ENCODE data around the gene INTS6.

The INTS6 gene

DNA sequence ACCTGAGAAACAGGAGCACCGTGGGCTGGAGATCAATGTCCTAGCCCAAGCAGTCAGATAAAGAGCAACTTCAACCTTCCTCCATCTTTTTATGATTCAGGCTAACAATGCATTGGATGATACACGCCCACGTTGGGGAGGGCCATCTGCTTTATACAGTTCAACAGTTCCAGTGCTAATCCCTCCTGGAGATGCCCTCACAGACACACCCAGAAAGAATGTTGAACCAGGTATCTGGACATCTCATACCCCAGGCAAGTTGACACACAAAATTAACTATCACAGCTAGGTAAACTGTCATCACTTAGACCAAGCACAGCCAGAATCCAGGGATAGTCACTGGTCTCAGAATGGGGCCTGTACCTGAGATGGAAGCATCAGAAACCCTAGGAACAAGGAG, 134.0 kb downstream of the INTS6 start:
- Histone ChIP-seq H3K27me3 (ENCODE audit: insufficient read depth, poor library complexity, severe bottlenecking) (no peaks in the 10 kb centered on the region), H3K9me3 (ENCODE audit: severe bottlenecking) (no peaks in the 10 kb centered on the region), H3K4me3 (ENCODE audit: severe bottlenecking) (no peak overlapping the region), H3K4me1 (ENCODE audit: insufficient read depth, poor library complexity, severe bottlenecking) (no peaks in the 10 kb centered on the region), H3K27ac (ENCODE audit: poor library complexity, severe bottlenecking) (no peak overlapping the region), H3K36me3 (ENCODE audit: low read depth) (no peaks in the 10 kb centered on the region)
- no peak for ATAC-seq (ENCODE audit: low read depth)
- DNase-seq (ENCODE audit: low spot score), result no peak
- TF ChIP-seq, protein P1, sequence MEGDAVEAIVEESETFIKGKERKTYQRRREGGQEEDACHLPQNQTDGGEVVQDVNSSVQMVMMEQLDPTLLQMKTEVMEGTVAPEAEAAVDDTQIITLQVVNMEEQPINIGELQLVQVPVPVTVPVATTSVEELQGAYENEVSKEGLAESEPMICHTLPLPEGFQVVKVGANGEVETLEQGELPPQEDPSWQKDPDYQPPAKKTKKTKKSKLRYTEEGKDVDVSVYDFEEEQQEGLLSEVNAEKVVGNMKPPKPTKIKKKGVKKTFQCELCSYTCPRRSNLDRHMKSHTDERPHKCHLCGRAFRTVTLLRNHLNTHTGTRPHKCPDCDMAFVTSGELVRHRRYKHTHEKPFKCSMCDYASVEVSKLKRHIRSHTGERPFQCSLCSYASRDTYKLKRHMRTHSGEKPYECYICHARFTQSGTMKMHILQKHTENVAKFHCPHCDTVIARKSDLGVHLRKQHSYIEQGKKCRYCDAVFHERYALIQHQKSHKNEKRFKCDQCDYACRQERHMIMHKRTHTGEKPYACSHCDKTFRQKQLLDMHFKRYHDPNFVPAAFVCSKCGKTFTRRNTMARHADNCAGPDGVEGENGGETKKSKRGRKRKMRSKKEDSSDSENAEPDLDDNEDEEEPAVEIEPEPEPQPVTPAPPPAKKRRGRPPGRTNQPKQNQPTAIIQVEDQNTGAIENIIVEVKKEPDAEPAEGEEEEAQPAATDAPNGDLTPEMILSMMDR (IDR thresholded peaks at IDR 0.05; ENCODE audit: poor library complexity, severe bottlenecking), result no peak

DNA sequence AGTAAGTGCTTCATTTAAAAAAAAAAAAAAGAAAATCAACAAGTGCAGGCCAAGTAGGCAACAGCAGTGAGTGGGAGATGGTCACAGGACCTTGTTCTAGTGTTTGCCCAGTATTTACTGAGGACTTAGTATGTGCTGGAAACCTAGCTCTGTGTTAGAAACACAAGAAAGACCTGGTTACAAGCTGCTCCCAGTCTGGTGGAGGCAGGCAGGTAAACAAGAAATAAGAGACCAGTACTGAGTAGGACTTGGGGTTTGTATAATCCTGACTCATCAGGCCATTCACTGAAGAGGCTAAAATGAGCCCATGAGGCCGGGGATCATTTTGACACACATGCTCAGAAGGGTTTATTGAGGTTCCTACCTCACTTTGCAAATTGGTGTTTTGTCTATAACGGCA, 134.8 kb downstream of the INTS6 start:
- Histone ChIP-seq H3K27ac (ENCODE audit: poor library complexity, severe bottlenecking) (no peak overlapping the region), H3K36me3 (ENCODE audit: low read depth) (no peaks in the 10 kb centered on the region), H3K9me3 (ENCODE audit: severe bottlenecking) (no peaks in the 10 kb centered on the region), H3K4me1 (ENCODE audit: insufficient read depth, poor library complexity, severe bottlenecking) (no peaks in the 10 kb centered on the region), H3K27me3 (ENCODE audit: insufficient read depth, poor library complexity, severe bottlenecking) (no peaks in the 10 kb centered on the region), H3K4me3 (ENCODE audit: severe bottlenecking) (no peak overlapping the region)
- TF ChIP-seq, protein P1 (IDR thresholded peaks at IDR 0.05; ENCODE audit: poor library complexity, severe bottlenecking), result no peak
- no peak for DNase-seq (ENCODE audit: low spot score)
- ATAC-seq (ENCODE audit: low read depth), result no peak

DNA sequence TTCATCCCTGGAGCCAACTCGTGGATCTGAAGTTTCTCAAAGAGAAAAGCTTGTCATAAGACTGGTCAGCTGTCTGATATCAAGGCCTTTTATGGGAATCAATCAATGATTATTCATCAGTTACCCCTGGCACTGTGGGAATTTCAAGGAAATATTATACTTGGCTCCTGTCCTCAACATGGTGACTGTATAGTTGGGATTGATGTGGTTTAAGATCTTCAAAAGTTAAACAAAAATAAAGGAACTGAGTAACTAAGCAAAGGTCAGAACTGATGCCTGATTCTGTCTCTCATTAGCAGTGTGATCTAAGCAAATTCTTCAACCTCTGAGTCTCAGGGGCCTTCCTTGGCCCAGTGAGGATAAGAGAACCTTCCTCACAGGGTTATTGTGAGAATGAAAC, 135.6 kb downstream of the INTS6 start:
- no peak for ATAC-seq (ENCODE audit: low read depth)
- H3K9me3 ChIP-seq (ENCODE audit: severe bottlenecking), result no peaks in the 10 kb centered on the region
- no peak overlapping the region for H3K27ac ChIP-seq (ENCODE audit: poor library complexity, severe bottlenecking)
- no peak for DNase-seq (ENCODE audit: low spot score)
- H3K36me3 ChIP-seq (ENCODE audit: low read depth), result no peaks in the 10 kb centered on the region
- no peaks in the 10 kb centered on the region for H3K4me1 ChIP-seq (ENCODE audit: insufficient read depth, poor library complexity, severe bottlenecking)
- no peaks in the 10 kb centered on the region for H3K27me3 ChIP-seq (ENCODE audit: insufficient read depth, poor library complexity, severe bottlenecking)
- TF ChIP-seq, protein P1 (IDR thresholded peaks at IDR 0.05; ENCODE audit: poor library complexity, severe bottlenecking), result no peak
- H3K4me3 ChIP-seq (ENCODE audit: severe bottlenecking), result no peak overlapping the region

DNA sequence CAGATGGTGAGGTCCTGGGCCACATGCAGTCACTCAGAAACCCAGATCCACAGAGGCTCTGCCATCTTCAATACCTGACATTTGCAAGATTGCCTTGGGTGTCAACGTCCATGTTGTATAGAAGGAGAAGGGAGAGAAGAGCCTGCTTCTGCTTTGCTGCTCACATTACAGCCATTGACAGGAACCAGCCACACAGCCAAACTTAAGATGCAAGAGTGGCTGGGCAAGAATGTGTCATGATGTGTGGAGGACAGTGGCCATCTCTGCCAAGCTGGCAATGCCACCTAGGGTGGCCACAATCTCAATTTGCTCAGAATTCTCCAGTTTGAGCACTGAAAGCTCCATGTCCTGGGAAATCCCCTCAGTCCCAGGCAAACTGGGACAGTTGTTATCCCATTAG, 139.2 kb downstream of the INTS6 start:
- no peak overlapping the region for H3K27ac ChIP-seq (ENCODE audit: poor library complexity, severe bottlenecking)
- no peak overlapping the region for H3K4me3 ChIP-seq (ENCODE audit: severe bottlenecking)
- ATAC-seq (ENCODE audit: low read depth), result no peak
- no peaks in the 10 kb centered on the region for H3K9me3 ChIP-seq (ENCODE audit: severe bottlenecking)
- no peaks in the 10 kb centered on the region for H3K36me3 ChIP-seq (ENCODE audit: low read depth)
- DNase-seq (ENCODE audit: low spot score), result no peak
- TF ChIP-seq, protein P1 (IDR thresholded peaks at IDR 0.05; ENCODE audit: poor library complexity, severe bottlenecking), result no peak
- H3K27me3 ChIP-seq (ENCODE audit: insufficient read depth, poor library complexity, severe bottlenecking), result no peaks in the 10 kb centered on the region
- no peaks in the 10 kb centered on the region for H3K4me1 ChIP-seq (ENCODE audit: insufficient read depth, poor library complexity, severe bottlenecking)

DNA sequence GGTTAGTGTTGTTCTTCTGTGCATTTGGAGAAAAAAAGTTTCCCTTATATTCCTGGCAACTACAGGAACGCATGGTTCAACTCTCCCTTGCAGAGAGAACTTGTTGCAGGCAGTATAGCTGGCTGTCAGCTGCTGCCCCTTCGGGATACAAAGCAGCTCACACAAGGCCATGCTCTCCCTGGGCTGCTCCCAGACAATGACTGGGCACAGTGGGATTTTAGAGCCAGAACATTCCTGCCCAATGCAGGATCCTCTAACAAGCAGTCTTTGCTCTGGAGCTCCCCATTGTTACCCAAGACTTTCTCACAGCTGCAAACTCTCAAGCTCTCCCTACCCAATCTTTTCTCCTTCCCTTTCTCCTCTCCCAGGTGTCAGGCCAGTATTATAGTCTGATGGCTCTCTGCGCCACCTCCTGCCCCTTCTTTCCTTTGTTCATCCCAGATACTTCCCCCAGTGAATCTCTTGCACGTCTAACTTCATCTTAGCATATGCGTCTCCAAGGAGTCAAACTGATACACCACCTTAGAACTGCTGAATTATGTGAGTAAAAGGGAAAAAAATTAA, 140.8 kb downstream of the INTS6 start:
- no peaks in the 10 kb centered on the region for H3K4me1 ChIP-seq (ENCODE audit: insufficient read depth, poor library complexity, severe bottlenecking)
- no peak for DNase-seq (ENCODE audit: low spot score)
- no peak overlapping the region for H3K27ac ChIP-seq (ENCODE audit: poor library complexity, severe bottlenecking)
- no peak for ATAC-seq (ENCODE audit: low read depth)
- no peaks in the 10 kb centered on the region for H3K9me3 ChIP-seq (ENCODE audit: severe bottlenecking)
- H3K27me3 ChIP-seq (ENCODE audit: insufficient read depth, poor library complexity, severe bottlenecking), result no peaks in the 10 kb centered on the region
- TF ChIP-seq, protein P1 (IDR thresholded peaks at IDR 0.05; ENCODE audit: poor library complexity, severe bottlenecking), result no peak
- H3K4me3 ChIP-seq (ENCODE audit: severe bottlenecking), result no peak overlapping the region
- no peaks in the 10 kb centered on the region for H3K36me3 ChIP-seq (ENCODE audit: low read depth)

Data from RWPE2 (cell line).